Measurements from ENCODE around the gene CADM2. TPM values are rescaled to one million over a fixed set of nuclear protein-coding genes. Genes with fewer than 3 reads are reported as not detected.
"Not testable (repeated sequence)": the region's sequence is repeated elsewhere in the genome, so short reads cannot be mapped to it uniquely, and the experiment has no call there.

CADM2 gene
- total RNA-seq, 2 experiments from 2014 or later, result not detected

- DNase-seq, result no peak
- H3K27me3 Mint-ChIP-seq (ENCODE audit: low read depth), result no peaks in the 10 kb centered on the region
- intact Hi-C loops (cut with micrococcal nuclease), result no loop called here
- H3K36me3 Mint-ChIP-seq (ENCODE audit: low read depth), result no peaks in the 10 kb centered on the region
- H3K9me3 Mint-ChIP-seq, result no peaks in the 10 kb centered on the region
- no peak overlapping the region for H3K4me3 Mint-ChIP-seq
- no peak overlapping the region for H3K27ac Mint-ChIP-seq
- H3K4me1 Mint-ChIP-seq (ENCODE audit: low read depth), result no peaks in the 10 kb centered on the region
- CTCF ChIA-PET, result no interaction called here
Measured at GRCh38 chr3:85660451-85660850, 701.7 kb downstream of the CADM2 start.

- intact Hi-C loops (cut with micrococcal nuclease), result no loop called here
- Mint-ChIP-seq H3K4me1 (ENCODE audit: low read depth) (no peaks in the 10 kb centered on the region), H3K9me3 (no peaks in the 10 kb centered on the region), H3K4me3 (no peak overlapping the region), H3K27ac (no peak overlapping the region), H3K36me3 (ENCODE audit: low read depth) (no peaks in the 10 kb centered on the region), H3K27me3 (ENCODE audit: low read depth) (no peaks in the 10 kb centered on the region)
- no peak for DNase-seq
- CTCF ChIA-PET, result no interaction called here
Measured at GRCh38 chr3:85662462-85662861, 703.7 kb downstream of the CADM2 start.

GRCh38 chr3:85667744-85668143 is 709.0 kb downstream of the CADM2 start:
- Mint-ChIP-seq H3K27ac (no peak overlapping the region), H3K36me3 (ENCODE audit: low read depth) (no peaks in the 10 kb centered on the region), H3K4me3 (no peak overlapping the region), H3K27me3 (ENCODE audit: low read depth) (no peaks in the 10 kb centered on the region), H3K9me3 (peaks cover 8% of the 10 kb centered on the region), H3K4me1 (ENCODE audit: low read depth) (no peaks in the 10 kb centered on the region)
- CTCF ChIA-PET, result no interaction called here
- intact Hi-C loops (cut with micrococcal nuclease), result no loop called here
- DNase-seq, result no peak

DNA sequence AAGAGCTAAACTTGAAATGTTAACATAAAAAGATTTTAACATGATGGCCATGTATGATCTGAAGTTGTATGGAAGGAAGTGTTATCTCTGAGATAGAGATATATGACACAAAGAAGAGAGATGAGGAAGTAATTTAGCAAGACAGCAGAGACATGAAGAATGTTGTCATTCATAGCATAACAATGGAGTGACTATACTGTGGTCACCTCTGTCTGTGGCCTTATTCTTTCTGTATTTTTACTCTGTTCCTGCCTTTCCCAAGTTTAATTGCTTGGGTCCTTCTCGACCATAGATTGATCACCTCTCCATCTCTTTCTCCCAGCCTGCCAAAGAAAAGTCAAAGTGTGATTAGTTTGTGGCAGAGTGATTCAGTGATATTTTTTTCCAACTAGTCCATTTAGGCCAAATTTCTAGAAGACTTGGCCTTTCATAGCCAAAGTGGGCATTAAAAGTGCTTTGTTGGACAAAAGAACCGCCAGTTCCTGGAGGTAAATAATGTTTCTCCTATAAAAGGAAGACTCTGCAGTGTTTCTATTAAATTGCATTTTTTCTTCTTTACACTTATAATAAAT is 711.9 kb downstream of the CADM2 start:
- Mint-ChIP-seq H3K9me3 (peaks cover 8% of the 10 kb centered on the region), H3K4me1 (ENCODE audit: low read depth) (no peaks in the 10 kb centered on the region), H3K36me3 (ENCODE audit: low read depth) (no peaks in the 10 kb centered on the region), H3K27me3 (ENCODE audit: low read depth) (no peaks in the 10 kb centered on the region), H3K27ac (no peak overlapping the region), H3K4me3 (no peak overlapping the region)
- no peak for DNase-seq
- CTCF ChIA-PET, result no interaction called here
- intact Hi-C loops (cut with micrococcal nuclease), result no loop called here

DNA sequence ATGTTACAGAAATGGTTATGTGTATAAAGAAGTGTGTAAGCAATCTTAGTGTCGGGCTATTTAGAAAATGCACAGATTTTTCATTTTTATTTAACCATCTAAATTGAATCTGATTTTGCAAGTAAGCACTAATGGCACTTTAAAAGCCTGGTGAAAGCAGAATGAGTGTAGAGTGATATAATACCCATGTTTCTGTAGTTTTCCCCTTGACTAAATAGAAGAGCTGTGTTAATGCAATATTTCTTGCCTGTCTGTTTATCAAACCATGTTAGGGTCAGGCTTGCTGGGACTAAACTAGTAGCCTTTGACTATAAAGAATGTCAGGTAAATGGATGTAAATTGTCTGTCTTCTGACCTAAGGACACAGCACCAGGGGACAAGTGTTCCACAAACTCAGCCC is 714.0 kb downstream of the CADM2 start:
- intact Hi-C loops (cut with micrococcal nuclease), result no loop called here
- peaks cover 8% of the 10 kb centered on the region for H3K9me3 Mint-ChIP-seq
- CTCF ChIA-PET, result no interaction called here

DNA sequence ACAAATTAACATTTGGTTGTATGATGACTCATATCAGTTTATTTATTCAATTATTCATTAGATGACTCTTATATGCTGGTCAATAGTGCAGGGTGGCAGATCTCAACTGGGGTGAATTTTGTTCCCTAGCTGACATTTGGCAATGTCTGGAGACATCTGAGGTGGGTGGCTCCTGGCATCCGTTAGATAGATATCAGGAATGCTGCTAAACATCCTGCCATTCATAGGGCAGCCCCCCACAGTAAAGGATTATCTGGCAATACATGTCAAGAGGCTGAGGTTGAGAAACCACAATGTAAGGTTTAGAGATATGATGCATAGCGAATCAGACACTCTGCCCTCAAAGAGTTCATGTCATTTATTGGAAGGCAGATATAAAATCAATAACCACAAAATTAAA is 719.9 kb downstream of the CADM2 start:
- Mint-ChIP-seq H3K27ac (no peak overlapping the region), H3K9me3 (no peaks in the 10 kb centered on the region), H3K4me1 (ENCODE audit: low read depth) (no peaks in the 10 kb centered on the region), H3K27me3 (ENCODE audit: low read depth) (no peaks in the 10 kb centered on the region), H3K36me3 (ENCODE audit: low read depth) (no peaks in the 10 kb centered on the region), H3K4me3 (no peak overlapping the region)
- no peak for DNase-seq
- CTCF ChIA-PET, result no interaction called here
- intact Hi-C loops (cut with micrococcal nuclease), result no loop called here

More for the DNA sequence above, 714.0 kb downstream of the CADM2 start:
- Mint-ChIP-seq H3K4me1 (ENCODE audit: low read depth) (no peaks in the 10 kb centered on the region), H3K27me3 (ENCODE audit: low read depth) (no peaks in the 10 kb centered on the region), H3K27ac (no peak overlapping the region), H3K36me3 (ENCODE audit: low read depth) (no peaks in the 10 kb centered on the region), H3K4me3 (no peak overlapping the region)
- no peak for DNase-seq

DNA sequence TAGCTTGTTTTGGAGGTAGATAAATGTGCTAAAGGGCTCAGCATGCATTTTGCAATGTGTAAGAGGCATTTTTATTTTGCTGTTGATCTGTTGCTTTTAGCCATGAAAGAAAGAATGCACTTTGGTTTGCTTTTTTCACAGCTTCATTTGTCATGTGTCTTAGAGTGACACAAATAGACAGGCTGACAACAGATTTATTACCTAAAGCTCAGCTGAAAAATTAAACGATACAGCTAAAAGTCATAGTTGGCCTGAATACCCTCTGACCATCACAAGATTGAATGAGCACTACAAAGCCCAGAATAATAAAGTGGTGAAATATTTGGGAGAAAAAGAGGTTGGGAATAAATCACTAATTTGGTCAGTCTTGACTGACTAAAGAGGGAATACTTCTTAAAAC is 723.1 kb downstream of the CADM2 start:
- H3K9me3 Mint-ChIP-seq, result peaks cover 2% of the 10 kb centered on the region
- H3K4me3 Mint-ChIP-seq, result no peak overlapping the region
- H3K36me3 Mint-ChIP-seq (ENCODE audit: low read depth), result no peaks in the 10 kb centered on the region
- H3K4me1 Mint-ChIP-seq (ENCODE audit: low read depth), result no peaks in the 10 kb centered on the region
- no peak for DNase-seq
- intact Hi-C loops (cut with micrococcal nuclease), result no loop called here
- H3K27ac Mint-ChIP-seq, result no peak overlapping the region
- no peaks in the 10 kb centered on the region for H3K27me3 Mint-ChIP-seq (ENCODE audit: low read depth)
- CTCF ChIA-PET, result no interaction called here

GRCh38 chr3:85691196-85691595 is 732.4 kb downstream of the CADM2 start:
- Mint-ChIP-seq H3K4me3 (no peak overlapping the region), H3K9me3 (peaks cover 9% of the 10 kb centered on the region), H3K4me1 (ENCODE audit: low read depth) (no peaks in the 10 kb centered on the region), H3K27me3 (ENCODE audit: low read depth) (no peaks in the 10 kb centered on the region), H3K36me3 (ENCODE audit: low read depth) (no peaks in the 10 kb centered on the region), H3K27ac (no peak overlapping the region)
- DNase-seq, result no peak
- CTCF ChIA-PET, result no interaction called here
- intact Hi-C loops (cut with micrococcal nuclease), result no loop called here

- CTCF ChIA-PET, result no interaction called here
- Mint-ChIP-seq H3K9me3 (peaks cover 15% of the 10 kb centered on the region), H3K4me1 (ENCODE audit: low read depth) (no peaks in the 10 kb centered on the region), H3K36me3 (ENCODE audit: low read depth) (no peaks in the 10 kb centered on the region), H3K27me3 (ENCODE audit: low read depth) (no peaks in the 10 kb centered on the region), H3K27ac (no peak overlapping the region), H3K4me3 (no peak overlapping the region)
- no peak for DNase-seq
- intact Hi-C loops (cut with micrococcal nuclease), result no loop called here
Measured at GRCh38 chr3:85697156-85697555, 738.4 kb downstream of the CADM2 start.

DNA sequence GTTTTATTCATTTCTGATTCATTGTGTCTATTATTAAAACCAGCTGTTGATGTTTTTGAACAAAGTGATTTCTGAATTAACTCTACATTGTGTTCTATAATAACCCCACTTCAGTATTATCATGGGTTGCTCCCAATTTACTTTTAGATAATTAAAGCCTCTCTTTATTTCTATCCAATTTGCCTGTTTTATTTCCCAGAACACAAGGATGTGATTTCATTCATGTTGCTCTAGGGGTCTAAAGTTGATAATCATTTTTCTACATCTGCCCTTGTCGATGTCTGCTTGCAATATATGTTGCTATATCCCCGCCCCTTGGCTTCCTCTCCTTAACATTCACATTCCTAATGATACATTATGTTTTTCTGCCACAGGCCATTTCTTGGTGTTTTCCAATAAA is 747.3 kb downstream of the CADM2 start:
- intact Hi-C loops (cut with micrococcal nuclease), result no loop called here
- Mint-ChIP-seq H3K27me3 (ENCODE audit: low read depth) (no peaks in the 10 kb centered on the region), H3K36me3 (ENCODE audit: low read depth) (no peaks in the 10 kb centered on the region), H3K27ac (no peak overlapping the region), H3K4me1 (ENCODE audit: low read depth) (no peaks in the 10 kb centered on the region), H3K4me3 (no peak overlapping the region), H3K9me3 (peaks cover 3% of the 10 kb centered on the region)
- CTCF ChIA-PET, result no interaction called here
- no peak for DNase-seq

- H3K27me3 Mint-ChIP-seq (ENCODE audit: low read depth); intact Hi-C loops (cut with micrococcal nuclease); H3K9me3 Mint-ChIP-seq; DNase-seq; H3K4me1 Mint-ChIP-seq (ENCODE audit: low read depth); H3K27ac Mint-ChIP-seq; H3K36me3 Mint-ChIP-seq (ENCODE audit: low read depth); CTCF ChIA-PET; H3K4me3 Mint-ChIP-seq: not testable (repeated sequence)
Measured at GRCh38 chr3:85708325-85708724, 749.5 kb downstream of the CADM2 start.

GRCh38 chr3:85709346-85709892 is 750.6 kb downstream of the CADM2 start:
- no peak overlapping the region for H3K27ac Mint-ChIP-seq
- DNase-seq, result no peak
- H3K36me3 Mint-ChIP-seq (ENCODE audit: low read depth), result no peaks in the 10 kb centered on the region
- CTCF ChIA-PET, result no interaction called here
- no peak overlapping the region for H3K4me3 Mint-ChIP-seq
- intact Hi-C loops (cut with micrococcal nuclease), result no loop called here
- no peaks in the 10 kb centered on the region for H3K4me1 Mint-ChIP-seq (ENCODE audit: low read depth)
- H3K27me3 Mint-ChIP-seq (ENCODE audit: low read depth), result no peaks in the 10 kb centered on the region
- H3K9me3 Mint-ChIP-seq, result peaks cover 3% of the 10 kb centered on the region

DNA sequence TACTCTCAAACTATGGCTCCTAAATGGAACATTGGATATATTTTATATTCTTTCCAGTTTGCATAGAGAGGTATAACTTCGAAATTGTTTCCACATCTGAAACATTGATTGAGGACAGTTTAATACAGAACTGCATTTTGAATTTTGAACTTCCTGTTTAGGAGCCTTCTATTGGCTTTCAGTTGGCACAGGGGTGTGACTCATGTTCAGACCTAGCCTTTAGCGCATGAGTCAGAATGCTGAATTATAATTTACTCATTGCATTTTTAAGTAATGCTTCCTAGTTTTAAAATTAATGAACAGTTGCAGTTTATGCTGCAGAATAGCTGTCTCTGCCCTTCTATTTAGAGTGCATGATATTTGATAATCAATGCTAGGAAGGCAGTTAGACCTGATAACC is 751.7 kb downstream of the CADM2 start:
- Mint-ChIP-seq H3K4me3 (no peak overlapping the region), H3K4me1 (ENCODE audit: low read depth) (no peaks in the 10 kb centered on the region), H3K27me3 (ENCODE audit: low read depth) (no peaks in the 10 kb centered on the region), H3K36me3 (ENCODE audit: low read depth) (no peaks in the 10 kb centered on the region), H3K9me3 (peaks cover 4% of the 10 kb centered on the region), H3K27ac (no peak overlapping the region)
- intact Hi-C loops (cut with micrococcal nuclease), result no loop called here
- CTCF ChIA-PET, result no interaction called here
- DNase-seq, result no peak

Measured in activated naive CD4-positive, alpha-beta T cell treated with anti-CD3 and anti-CD28 coated beads for 36 hours (primary cell).